GM12874 (cell line): ENCODE data around the gene DDC.

ENCODE experiments used
- CTCF ChIP-seq: IDR thresholded peaks from 2 replicates; pipeline ENCODE4 v1.5.1; 2011; ENCODE audit warnings: low read depth, mild to moderate bottlenecking, control low read depth, low read length, moderate library complexity; ENCODE audit not compliant: insufficient read depth

The DDC gene

GRCh38 chr7:50512384-50512783 is 52.8 kb downstream of the DDC start:
- no peak for TF ChIP-seq CTCF

DNA sequence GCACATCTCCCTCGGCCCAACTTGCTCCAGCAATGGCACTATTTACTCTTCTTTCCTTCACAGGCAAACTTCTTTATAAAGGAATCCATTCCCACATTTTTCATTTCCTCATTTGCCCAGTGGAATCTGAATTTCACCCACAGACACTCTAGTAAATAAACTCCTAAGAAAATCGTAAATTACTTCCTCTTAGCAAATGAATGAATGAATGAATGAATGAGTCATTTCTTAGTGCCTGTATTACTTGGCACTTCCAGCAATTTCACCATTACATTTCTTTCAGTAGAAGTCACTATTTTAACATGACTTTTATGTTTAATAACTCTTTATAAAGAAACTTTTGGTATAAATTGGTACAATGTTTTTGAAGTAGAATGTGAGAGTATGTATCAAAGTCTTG is 55.7 kb downstream of the DDC start:
- no peak for TF ChIP-seq CTCF

GRCh38 chr7:50508471-50508943 is 56.7 kb downstream of the DDC start:
- TF ChIP-seq CTCF, result no peak

DNA sequence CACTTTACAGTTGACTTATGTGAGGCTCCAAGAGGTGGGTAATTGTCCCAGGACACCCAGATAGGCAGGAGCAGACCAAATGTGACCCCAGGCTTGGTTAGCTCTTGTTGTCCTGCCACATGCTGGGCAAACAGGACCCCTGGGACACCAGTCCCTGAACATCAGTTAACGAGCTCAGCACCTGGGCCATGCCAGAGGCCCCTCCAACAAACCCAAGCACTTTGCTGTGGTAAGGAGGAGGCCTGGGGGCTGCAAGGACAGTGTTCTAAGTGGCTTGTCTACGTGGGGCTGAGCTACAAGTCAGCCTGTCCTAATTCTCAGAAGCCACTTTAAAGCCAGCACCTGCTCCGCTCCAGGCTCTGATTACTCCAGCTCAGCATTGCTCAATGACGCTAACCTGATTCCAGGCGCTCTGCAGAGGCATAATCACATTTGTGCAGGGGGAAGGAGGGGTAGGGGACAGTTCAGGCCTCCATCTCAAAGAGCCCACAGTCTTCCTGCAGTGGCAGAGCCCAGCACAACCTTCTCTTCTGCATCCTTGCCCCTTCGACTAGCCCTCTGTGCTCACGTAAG is 57.2 kb downstream of the DDC start:
- no peak for TF ChIP-seq CTCF

GRCh38 chr7:50505553-50506210 is 59.5 kb downstream of the DDC start:
- no peak for TF ChIP-seq CTCF

GRCh38 chr7:50504646-50505546 is 60.3 kb downstream of the DDC start:
- no peak for TF ChIP-seq CTCF

GRCh38 chr7:50502947-50503346 is 62.3 kb downstream of the DDC start:
- TF ChIP-seq CTCF, result no peak
